OCI-LY1 (cell line): ENCODE data around the gene NEK6.

Experiments used
- H2AFZ ChIP-seq: fragments of 200-600 bp; sonication (generic), shearing (Covaris generic); 2 replicates; pipeline ENCODE4 v1.6.0; 2014; ENCODE audit warnings: antibody characterized with exemption, mild to moderate bottlenecking, low read length
- H3F3A ChIP-seq: fragments of 200-600 bp; sonication (generic), shearing (Covaris generic); 2 replicates; pipeline ENCODE4 v1.6.0; 2014; ENCODE audit warnings: mild to moderate bottlenecking, antibody characterized with exemption, low read length, moderate library complexity; ENCODE audit not compliant: insufficient read depth
- H3K27ac ChIP-seq: fragments of 200-600 bp; sonication (generic); 2 replicates; pipeline ENCODE4 v1.5.1; 2014; ENCODE audit warnings: low read length, mixed run types, mild to moderate bottlenecking, low read depth; ENCODE audit not compliant: poor library complexity, severe bottlenecking
- H3K27me3 ChIP-seq: fragments of 200-600 bp; sonication (generic); 2 replicates; pipeline ENCODE4 v1.6.0; 2014; ENCODE audit warnings: antibody characterized with exemption, mild to moderate bottlenecking, low read length, moderate library complexity; ENCODE audit not compliant: insufficient read depth
- H3K36me3 ChIP-seq: fragments of 200-600 bp; sonication (generic); 2 replicates; pipeline ENCODE4 v1.6.1; 2014; ENCODE audit warnings: mild to moderate bottlenecking, antibody characterized with exemption, low read length, moderate library complexity, mixed read lengths; ENCODE audit not compliant: insufficient read depth
- H3K4me1 ChIP-seq: fragments of 200-600 bp; sonication (generic); 2 replicates; pipeline ENCODE4 v1.5.1; 2014; ENCODE audit warnings: mild to moderate bottlenecking, low read length, moderate library complexity; ENCODE audit not compliant: insufficient read depth, severe bottlenecking
- H3K4me2 ChIP-seq: fragments of 200-600 bp; sonication (generic), shearing (Covaris generic); 2 replicates; pipeline ENCODE4 v1.6.1; 2014; ENCODE audit warnings: low read length
- H3K4me3 ChIP-seq: fragments of 200-600 bp; sonication (generic); 2 replicates; pipeline ENCODE4 v1.5.1; 2014; ENCODE audit warnings: low read length, low read depth, mild to moderate bottlenecking, mixed read lengths; ENCODE audit not compliant: poor library complexity, severe bottlenecking
- H3K79me2 ChIP-seq: fragments of 200-600 bp; shearing (Covaris generic); 2 replicates; pipeline ENCODE4 v1.6.1; 2016; ENCODE audit warnings: mixed run types, low read length, mixed read lengths; ENCODE audit not compliant: insufficient read depth
- H3K9ac ChIP-seq: fragments of 200-600 bp; sonication (generic), shearing (Covaris generic); 2 replicates; pipeline ENCODE4 v1.6.1; 2014; ENCODE audit warnings: mild to moderate bottlenecking, low read length, mixed read lengths
- H3K9me2 ChIP-seq: fragments of 200-600 bp; sonication (generic), shearing (Covaris generic); 2 replicates; pipeline ENCODE4 v1.6.1; 2014; ENCODE audit warnings: low read depth, mild to moderate bottlenecking, low read length, mixed read lengths
- H3K9me3 ChIP-seq: fragments of 200-600 bp; shearing (Covaris generic); 2 replicates; pipeline ENCODE4 v1.6.1; 2014; ENCODE audit warnings: low read length, mixed read lengths
- H4K20me1 ChIP-seq: fragments of 200-600 bp; sonication (generic), shearing (Covaris generic); 2 replicates; pipeline ENCODE4 v1.6.0; 2016; ENCODE audit warnings: mild to moderate bottlenecking, low read length; ENCODE audit not compliant: insufficient read depth
- EZH2 ChIP-seq: fragments of 200-600 bp; sonication (generic), shearing (Covaris generic); IDR thresholded peaks from 2 replicates; pipeline ENCODE4 v1.8.0; 2017; ENCODE audit warnings: borderline replicate concordance, mixed run types, mild to moderate bottlenecking, antibody characterized with exemption, low read length, moderate library complexity, mixed read lengths
- TF ChIP-seq, protein P1 (sequence below): fragments of 200-600 bp; sonication (generic), shearing (Covaris generic); IDR thresholded peaks from 2 replicates; pipeline ENCODE4 v1.5.1; 2017; ENCODE audit warnings: mild to moderate bottlenecking, antibody characterized with exemption, low read length, moderate library complexity, mixed read lengths

NEK6 gene

DNA sequence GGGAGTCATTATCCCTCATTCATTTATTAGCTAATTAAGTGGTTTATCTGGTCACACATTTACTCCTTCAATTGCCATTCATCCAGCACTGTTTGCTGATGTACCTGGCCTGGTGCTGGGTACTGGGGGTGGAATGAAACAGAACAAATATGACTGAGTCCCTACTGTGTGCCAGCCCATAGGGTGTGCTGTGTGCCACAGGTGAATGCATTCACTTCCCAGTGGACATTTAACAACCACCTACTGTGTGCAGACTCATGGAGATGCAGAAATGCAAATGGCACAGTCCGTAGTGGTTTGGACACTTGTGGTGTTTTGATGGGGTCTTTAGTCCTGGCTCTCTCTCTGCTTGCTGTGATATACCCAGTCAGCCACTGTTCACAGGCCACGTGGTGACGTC is 10.5 kb downstream of the NEK6 start:
- Histone ChIP-seq H3K9ac (no peak overlapping the region), H4K20me1 (no peaks in the 10 kb centered on the region), H3K4me3 (no peak overlapping the region), H3K27ac (no peak overlapping the region), H3K4me1 (peaks cover 48% of the 10 kb centered on the region), H3K79me2 (no peaks in the 10 kb centered on the region), H3K4me2 (no peak overlapping the region), H3K9me3 (no peaks in the 10 kb centered on the region), H3K36me3 (no peaks in the 10 kb centered on the region), H2AFZ (no peak overlapping the region), H3K27me3 (0 out of 2 replicates have a peak, but pooled peaks cover 3% of the 10 kb centered on the region), H3F3A (no peaks in the 10 kb centered on the region), H3K9me2 (no peaks in the 10 kb centered on the region)
- TF ChIP-seq EZH2 = no peak
- TF ChIP-seq, protein P1, sequence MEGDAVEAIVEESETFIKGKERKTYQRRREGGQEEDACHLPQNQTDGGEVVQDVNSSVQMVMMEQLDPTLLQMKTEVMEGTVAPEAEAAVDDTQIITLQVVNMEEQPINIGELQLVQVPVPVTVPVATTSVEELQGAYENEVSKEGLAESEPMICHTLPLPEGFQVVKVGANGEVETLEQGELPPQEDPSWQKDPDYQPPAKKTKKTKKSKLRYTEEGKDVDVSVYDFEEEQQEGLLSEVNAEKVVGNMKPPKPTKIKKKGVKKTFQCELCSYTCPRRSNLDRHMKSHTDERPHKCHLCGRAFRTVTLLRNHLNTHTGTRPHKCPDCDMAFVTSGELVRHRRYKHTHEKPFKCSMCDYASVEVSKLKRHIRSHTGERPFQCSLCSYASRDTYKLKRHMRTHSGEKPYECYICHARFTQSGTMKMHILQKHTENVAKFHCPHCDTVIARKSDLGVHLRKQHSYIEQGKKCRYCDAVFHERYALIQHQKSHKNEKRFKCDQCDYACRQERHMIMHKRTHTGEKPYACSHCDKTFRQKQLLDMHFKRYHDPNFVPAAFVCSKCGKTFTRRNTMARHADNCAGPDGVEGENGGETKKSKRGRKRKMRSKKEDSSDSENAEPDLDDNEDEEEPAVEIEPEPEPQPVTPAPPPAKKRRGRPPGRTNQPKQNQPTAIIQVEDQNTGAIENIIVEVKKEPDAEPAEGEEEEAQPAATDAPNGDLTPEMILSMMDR = no peak

DNA sequence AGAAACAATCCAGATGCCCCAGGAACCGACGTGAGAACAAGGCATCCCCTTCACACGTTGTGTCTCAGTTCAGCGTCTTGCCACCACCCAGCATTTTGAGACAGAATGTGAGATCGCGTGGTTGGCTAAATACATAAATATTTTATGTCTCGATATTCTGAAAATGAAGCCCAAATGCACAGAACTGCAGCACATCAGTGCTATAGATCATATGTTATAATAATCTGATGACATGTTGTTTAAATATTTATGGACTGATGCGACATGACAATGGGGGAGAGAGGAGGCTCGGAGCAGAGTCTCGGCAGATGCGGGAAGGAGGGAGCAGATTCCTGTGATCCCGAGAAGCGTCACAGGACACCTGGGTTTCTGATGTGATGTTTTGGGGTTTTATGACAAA is 10.9 kb downstream of the NEK6 start:
- Histone ChIP-seq H3F3A (no peaks in the 10 kb centered on the region), H3K36me3 (no peaks in the 10 kb centered on the region), H3K4me1 (peaks cover 48% of the 10 kb centered on the region), H3K4me2 (no peak overlapping the region), H3K79me2 (no peaks in the 10 kb centered on the region), H2AFZ (no peak overlapping the region), H3K9ac (no peak overlapping the region), H3K27ac (no peak overlapping the region), H3K9me3 (no peaks in the 10 kb centered on the region), H4K20me1 (no peaks in the 10 kb centered on the region), H3K27me3 (0 out of 2 replicates have a peak, but pooled peaks cover 3% of the 10 kb centered on the region), H3K4me3 (no peak overlapping the region), H3K9me2 (no peaks in the 10 kb centered on the region)
- no peak for TF ChIP-seq EZH2
- TF ChIP-seq, protein P1 = no peak

DNA sequence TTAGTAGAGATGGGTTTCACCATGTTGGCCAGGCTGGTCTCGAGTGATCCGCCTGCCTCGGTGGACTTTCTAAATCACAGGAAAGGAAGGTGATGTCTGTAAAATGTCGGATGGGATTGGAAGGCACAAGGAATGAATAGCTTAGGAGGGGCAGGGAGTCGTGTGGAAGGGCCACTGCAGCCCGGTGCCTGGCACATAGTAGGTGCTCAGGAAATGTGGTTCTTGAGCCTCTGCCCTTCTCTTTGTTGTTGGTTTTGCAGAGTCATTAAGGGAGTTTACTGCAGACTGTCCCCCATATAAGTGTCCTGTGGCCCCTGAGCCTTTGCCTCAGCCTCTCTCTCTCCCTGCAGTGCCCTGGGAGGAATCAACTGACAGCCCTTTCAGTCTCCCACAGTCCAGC is 11.8 kb downstream of the NEK6 start:
- Histone ChIP-seq H3K9me3 (no peaks in the 10 kb centered on the region), H3K4me3 (no peak overlapping the region), H2AFZ (no peak overlapping the region), H3K9ac (no peak overlapping the region), H3K9me2 (no peaks in the 10 kb centered on the region), H3K4me2 (no peak overlapping the region), H4K20me1 (no peaks in the 10 kb centered on the region), H3K36me3 (no peaks in the 10 kb centered on the region), H3K27me3 (peaks cover 3% of the 10 kb centered on the region; the same call in 1 of the 2 replicates), H3K79me2 (no peaks in the 10 kb centered on the region), H3K27ac (no peak overlapping the region), H3F3A (no peaks in the 10 kb centered on the region), H3K4me1 (peaks cover 39% of the 10 kb centered on the region)
- no peak for TF ChIP-seq EZH2
- TF ChIP-seq, protein P1 = no peak
